GM21423 (cell line): ENCODE results near the gene GFPT2.

Source experiments
- ATAC-seq: cut with Tn5 transposase; IDR thresholded peaks from one replicate; pipeline ENCODE4 v1.9.1; 2021; ENCODE audit warnings: mild to moderate bottlenecking, moderate library complexity; ENCODE audit not compliant: unreplicated experiment

GFPT2 gene

GRCh38 chr5:180289966-180290365 is 63.2 kb downstream of the GFPT2 start:
- ATAC-seq, result no peak

DNA sequence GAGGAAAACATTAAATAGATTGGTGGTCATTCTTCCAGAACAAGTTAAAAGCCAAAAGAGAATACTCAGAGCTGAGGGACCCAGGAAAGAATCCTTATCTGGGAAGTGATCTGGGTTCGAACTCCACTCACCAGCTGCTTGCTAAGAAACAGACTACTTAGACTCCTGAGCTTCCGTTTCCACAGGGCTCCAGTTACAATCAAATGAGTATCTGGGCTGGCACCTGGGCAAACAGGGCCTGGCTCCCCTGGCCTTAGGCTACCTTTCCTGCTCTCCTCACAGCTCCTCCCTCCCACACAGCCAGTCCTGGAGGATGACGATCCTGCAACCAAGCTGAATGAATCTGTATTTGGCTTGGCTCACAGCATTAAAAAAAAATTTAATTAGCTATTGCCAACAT is 63.7 kb downstream of the GFPT2 start:
- no peak for ATAC-seq

GRCh38 chr5:180287868-180288267 is 65.3 kb downstream of the GFPT2 start:
- no peak for ATAC-seq

- no peak for ATAC-seq
These were observed 65.7 kb downstream of the GFPT2 start for GRCh38 chr5:180287404-180287803.

DNA sequence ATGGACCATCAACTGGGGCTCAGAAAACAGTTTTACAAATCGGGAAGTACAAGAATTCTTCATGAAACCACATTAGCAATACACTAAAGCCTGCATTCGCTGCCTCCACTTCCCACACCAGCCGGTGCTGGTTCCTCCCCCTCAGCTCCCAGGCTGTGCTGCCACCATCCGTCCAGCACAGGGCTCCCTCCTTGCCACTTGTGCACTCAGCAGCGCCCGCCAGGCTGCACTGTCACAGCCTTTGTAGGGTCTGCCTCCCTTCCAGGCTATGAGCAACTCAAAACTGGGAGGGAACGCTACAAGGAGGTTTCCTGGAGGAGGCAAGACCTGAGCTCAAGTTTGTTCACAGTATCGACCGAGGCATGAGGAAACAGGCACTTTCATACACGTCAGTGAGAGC is 69.0 kb downstream of the GFPT2 start:
- ATAC-seq, result no peak

- ATAC-seq, result no peak
These were observed 70.0 kb downstream of the GFPT2 start for GRCh38 chr5:180283026-180283615.

DNA sequence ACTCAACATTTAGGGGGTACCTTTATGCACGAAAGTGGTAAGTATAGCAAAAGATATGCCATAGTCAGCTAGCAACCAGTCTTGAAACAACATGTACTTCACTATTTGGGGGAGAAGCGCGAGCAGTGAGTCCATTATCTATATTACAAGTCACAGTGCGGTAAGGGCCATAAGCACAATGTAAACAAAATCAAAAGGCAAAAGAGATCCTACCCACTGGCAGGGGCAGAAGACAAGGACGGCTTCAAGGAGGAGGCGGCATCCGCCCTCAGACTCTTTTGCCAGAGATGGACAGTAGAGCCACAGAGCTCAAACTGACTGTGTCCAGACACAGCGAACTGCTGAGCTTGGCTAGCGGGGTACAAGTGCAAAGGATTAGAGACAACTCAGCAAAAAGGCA is 70.9 kb downstream of the GFPT2 start:
- no peak for ATAC-seq

- no peak for ATAC-seq
These were observed 71.4 kb downstream of the GFPT2 start for GRCh38 chr5:180281706-180282105.

DNA sequence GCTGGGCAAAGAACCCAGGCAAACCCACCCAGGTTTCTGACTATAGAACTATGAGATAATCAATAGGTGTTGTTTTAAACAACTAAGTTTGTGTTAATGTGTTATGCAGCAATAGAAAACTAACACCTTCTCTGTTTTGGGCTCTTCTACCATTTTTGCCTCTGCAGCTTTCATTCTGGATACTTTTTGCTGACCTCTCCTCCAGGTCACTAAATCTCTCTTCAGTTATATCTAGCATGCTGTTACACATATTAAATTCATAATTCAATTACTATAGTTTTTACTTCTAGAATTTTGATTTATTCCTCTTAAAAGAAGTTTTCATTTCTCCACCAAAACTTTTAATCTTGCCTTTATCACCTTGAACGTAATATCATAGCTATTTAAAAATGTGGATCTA is 78.4 kb downstream of the GFPT2 start:
- ATAC-seq, result no peak

- ATAC-seq, result no peak
These were observed 81.9 kb downstream of the GFPT2 start for GRCh38 chr5:180271221-180271620.

DNA sequence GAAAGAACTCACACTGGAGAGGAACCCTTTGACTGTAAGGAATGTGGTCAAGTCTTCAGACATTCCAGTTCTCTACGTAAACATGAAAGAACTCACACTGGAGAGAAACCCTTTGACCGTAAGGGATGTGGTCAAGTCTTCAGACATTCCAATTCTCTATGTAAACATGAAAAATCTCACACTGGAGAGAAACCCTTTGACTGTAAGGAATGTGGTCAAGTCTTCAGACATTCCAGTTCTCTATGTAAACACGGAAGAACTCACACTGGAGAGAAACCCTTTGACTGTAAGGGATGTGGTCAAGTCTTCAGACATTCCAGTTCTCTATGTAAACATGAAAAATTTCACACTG is 93.9 kb downstream of the GFPT2 start:
- ATAC-seq, result no peak

DNA sequence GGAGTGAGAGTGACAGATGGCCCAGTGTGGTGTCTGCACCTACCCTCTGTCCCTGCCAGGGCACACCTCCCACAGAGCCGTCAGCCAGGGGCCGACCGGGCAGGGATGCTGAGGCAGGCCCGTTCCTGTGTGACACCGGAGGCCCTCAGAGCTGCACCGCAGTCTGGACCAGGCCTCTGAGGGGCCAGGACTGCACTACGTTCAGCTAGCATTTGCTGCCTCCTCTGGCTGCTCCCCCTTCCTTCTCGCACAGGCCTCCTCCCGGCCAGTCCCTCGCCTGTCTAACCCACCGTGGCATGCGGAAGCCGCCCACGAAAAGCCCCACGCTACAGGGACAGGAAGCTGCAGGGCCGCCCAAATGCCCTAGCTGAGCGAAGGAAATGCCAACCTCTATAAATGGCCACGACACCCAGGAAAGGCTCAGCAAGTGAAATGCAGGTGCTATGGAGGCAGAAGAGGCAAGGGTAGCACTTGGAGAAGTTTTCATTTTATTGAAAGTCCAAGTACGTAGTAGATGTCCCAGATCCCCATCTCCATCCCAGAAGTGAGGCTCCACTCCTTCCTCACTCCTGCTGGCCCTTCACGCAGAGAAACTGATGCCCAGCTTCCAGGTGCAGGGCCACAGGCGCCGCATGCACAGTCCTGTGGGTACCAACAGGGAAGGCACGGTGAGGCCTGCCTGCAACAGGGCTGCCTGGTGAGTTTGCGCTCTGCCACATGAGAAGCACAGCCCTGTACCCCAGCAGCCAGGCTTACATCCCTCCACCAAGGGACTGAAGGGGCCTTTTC is 99.9 kb downstream of the GFPT2 start:
- no peak for ATAC-seq

DNA sequence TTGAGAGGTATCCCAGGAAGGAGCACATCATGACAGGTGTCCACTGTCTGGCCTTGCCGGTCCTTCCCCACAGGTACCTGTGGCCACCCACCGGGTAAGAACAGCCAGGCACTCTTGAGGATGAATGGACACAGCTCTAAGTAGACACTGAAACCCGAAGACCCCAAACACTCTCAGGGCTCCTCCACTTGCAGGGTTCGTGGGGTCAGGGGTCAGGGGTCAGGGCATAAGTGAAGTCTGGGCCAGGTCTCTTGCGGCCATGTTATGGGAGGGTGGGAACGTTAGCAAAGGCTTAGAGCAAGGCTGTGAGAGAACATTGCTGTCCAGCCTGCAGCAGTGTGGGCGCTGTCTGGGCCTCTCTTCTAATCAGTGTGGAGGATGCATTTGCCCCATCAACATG is 101.2 kb downstream of the GFPT2 start:
- ATAC-seq, result no peak

DNA sequence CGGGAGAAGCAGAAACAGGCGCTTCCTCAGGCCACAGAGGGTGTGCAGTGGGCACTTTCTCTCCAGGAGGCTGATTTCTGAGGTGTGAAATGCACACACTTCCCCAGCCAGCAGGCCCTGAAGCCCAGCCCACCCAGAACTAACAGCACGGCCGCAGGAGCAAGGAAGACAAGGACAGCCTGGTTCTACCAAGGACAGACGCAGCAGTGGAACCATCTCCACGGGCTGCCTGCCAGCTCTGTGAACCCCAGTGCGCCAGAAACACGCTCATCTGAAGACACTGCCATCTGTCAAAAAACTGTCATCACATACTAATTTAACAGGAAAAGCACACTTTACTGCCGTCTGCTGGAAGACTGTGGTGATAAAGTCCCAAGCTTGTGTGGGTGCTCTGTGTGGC is 102.0 kb downstream of the GFPT2 start:
- ATAC-seq, result no peak
